ENCODE data around the gene FAM168B. TPM values are rescaled to one million over a fixed set of nuclear protein-coding genes. Genes with fewer than 3 reads are reported as not detected.

The FAM168B gene
- total and polyA plus RNA-seq, 2 of the 13 experiments (the other 11 are each of a cell fraction or from before 2014, with no cell fraction given) = 64.5 to 113 TPM

- TF ChIP-seq TFAP4 (IDR thresholded peaks at IDR 0.05; ENCODE audit: borderline replicate concordance, low read depth) = peak; percentile 81
- no peak for TF ChIP-seq CREB3 (CRISPR knock-in tag; IDR thresholded peaks at IDR 0.05)
- TF ChIP-seq ZGPAT (CRISPR knock-in tag; IDR thresholded peaks at IDR 0.05) = peak; percentile 42; the same call in 1 of the 2 replicates
- TF ChIP-seq GABPA (IDR thresholded peaks at IDR 0.05; ENCODE audit: low read depth, low read length) = no peak
- TF ChIP-seq GABPA (CRISPR knock-in tag; IDR thresholded peaks at IDR 0.05; ENCODE audit: low read depth) = peak; percentile 71
- TF ChIP-seq DMAP1 (CRISPR knock-in tag; IDR thresholded peaks at IDR 0.05) = peak; percentile 71
- peak; percentile 63 for TF ChIP-seq SMAD3 (CRISPR knock-in tag; IDR thresholded peaks at IDR 0.05)
- peak; percentile 62 for TF ChIP-seq ZNF574 (CRISPR knock-in tag; IDR thresholded peaks at IDR 0.05)
- TF ChIP-seq HNF4G (IDR thresholded peaks at IDR 0.05; ENCODE audit: borderline replicate concordance, low read depth, low read length) = peak; percentile 28; the same call in 1 of the 2 replicates
- no peak for TF ChIP-seq HNF4G (CRISPR knock-in tag; IDR thresholded peaks at IDR 0.05; ENCODE audit: borderline replicate concordance, low read depth)
- 0 out of 2 replicates have a peak, but pooled peaks have one; percentile 10 for TF ChIP-seq MNT (IDR thresholded peaks at IDR 0.05)
- peak; percentile 29; the same call in 1 of the 2 replicates for TF ChIP-seq ZNF350 (CRISPR knock-in tag; IDR thresholded peaks at IDR 0.05; ENCODE audit: borderline replicate concordance, low read depth)
- TF ChIP-seq DMTF1 (CRISPR knock-in tag; IDR thresholded peaks at IDR 0.05) = no peak
- TF ChIP-seq ZBTB25 (CRISPR knock-in tag; IDR thresholded peaks at IDR 0.05) = peak; percentile 73; the same call in 1 of the 2 replicates
- 0 out of 2 replicates have a peak, but pooled peaks have one; percentile 46 for TF ChIP-seq ZBTB2 (CRISPR knock-in tag; IDR thresholded peaks at IDR 0.05; ENCODE audit: low read depth)
These were observed 12.9 kb upstream of the FAM168B start (continued) for GRCh38 chr2:131105950-131106801.

Measured in HepG2 (cell line).